ENCODE data around the gene CKMT2. TPM values are rescaled to one million over a fixed set of nuclear protein-coding genes. Genes with fewer than 3 reads are reported as not detected.
A peak's percentile ranks its signal among the peaks of the same experiment; 100 is the strongest.
"Not testable (repeated sequence)": the region's sequence is repeated elsewhere in the genome, so short reads cannot be mapped to it uniquely, and the experiment has no call there.

The CKMT2 gene
- total and polyA plus RNA-seq, 2 donors from 2014 or later = 3.7 to 55.8 TPM

DNA sequence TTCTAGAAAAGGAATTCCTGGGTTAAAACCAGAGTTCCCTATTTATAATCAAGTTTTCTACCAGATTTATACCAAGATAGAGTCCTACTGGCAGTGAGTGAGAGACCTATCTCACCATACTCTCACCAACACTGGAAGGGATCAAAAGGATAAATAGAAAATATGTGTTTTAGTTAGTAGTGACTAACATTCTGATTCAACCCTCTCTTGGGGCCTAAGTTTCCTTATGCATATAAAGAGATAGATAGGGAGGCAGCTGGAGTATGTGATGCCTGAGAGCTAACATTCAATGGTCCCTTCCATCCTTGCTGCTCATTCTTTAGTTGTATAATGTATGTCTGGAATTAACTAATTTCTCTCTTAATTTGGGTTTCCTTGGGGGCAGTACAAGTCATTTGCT is 32.0 kb downstream of the CKMT2 start:
- H3K36me3 ChIP-seq (ENCODE audit: control insufficient read depth in 2 of 3, insufficient read depth in 3 of 3, low read length in 3 of 3) = no peaks in the 10 kb centered on the region
- DNase-seq (no peak), FAIRE-seq (no peak)
- H3K9me3 ChIP-seq (ENCODE audit: control insufficient read depth in 2 of 3, insufficient read depth in 1 of 3, low read length in 3 of 3) = no peaks in the 10 kb centered on the region
- no peak overlapping the region for H3K27ac ChIP-seq (ENCODE audit: low read depth in 2 of 2, low read length in 2 of 2)
- no peak for TF ChIP-seq CTCF (IDR thresholded peaks at IDR 0.05; ENCODE audit: borderline replicate concordance, extremely low read depth, insufficient read depth)
- no peak overlapping the region for H3K9ac ChIP-seq (ENCODE audit: low read length in 3 of 3)
- no peaks in the 10 kb centered on the region for H3K4me1 ChIP-seq (ENCODE audit: control insufficient read depth in 2 of 3, insufficient read depth in 2 of 3, low read depth in 1 of 3, low read length in 3 of 3)
- intact Hi-C loops (cut with DNase I) = no loop called here
- H3K27me3 ChIP-seq (ENCODE audit: control insufficient read depth, insufficient read depth, low read length) = no peaks in the 10 kb centered on the region
- H3K4me3 ChIP-seq (ENCODE audit: low read length in 3 of 3) = no peak overlapping the region

DNA sequence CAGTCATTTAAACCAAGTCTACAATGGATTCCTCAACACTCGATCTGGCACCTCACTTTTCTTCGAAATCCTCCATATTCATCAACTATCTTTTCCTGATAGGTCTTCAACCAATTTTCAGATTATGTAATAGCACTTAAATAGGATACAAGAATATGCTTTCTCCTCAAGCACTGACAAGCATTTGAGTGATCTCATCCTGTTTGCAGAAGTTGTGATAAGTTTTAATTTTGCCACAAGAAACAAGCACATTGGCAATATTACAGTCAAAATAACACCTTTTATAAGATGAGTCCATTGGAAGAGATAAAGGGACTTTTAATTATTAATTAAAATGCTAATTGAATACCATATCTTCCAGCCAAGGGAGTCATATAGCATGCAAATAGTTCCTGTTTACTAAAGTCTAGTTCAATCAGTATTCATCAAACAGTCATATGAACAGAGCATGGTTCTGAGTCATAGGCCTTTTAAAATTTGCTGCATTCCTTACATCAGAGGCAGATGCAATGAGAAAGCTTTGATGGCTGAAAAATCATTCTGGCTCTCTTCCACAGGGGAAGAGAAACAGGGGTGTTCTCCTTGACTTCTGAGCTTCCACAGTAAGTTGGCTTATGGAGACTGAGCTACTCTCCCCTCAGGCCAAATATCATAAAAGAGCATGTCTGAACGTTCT is 35.5 kb downstream of the CKMT2 start:
- Histone ChIP-seq H3K9ac (ENCODE audit: low read length in 3 of 3) (no peak overlapping the region), H3K27ac (ENCODE audit: low read depth in 2 of 2, low read length in 2 of 2) (peak overlapping the region in 1 of 2 donors; percentile 7), H3K4me3 (ENCODE audit: low read length in 3 of 3) (no peak overlapping the region), H3K36me3 (ENCODE audit: control insufficient read depth in 2 of 3, insufficient read depth in 3 of 3, low read length in 3 of 3) (no peaks in the 10 kb centered on the region), H3K27me3 (ENCODE audit: control insufficient read depth, insufficient read depth, low read length) (no peaks in the 10 kb centered on the region), H3K4me1 (ENCODE audit: control insufficient read depth in 2 of 3, insufficient read depth in 2 of 3, low read depth in 1 of 3, low read length in 3 of 3) (no peaks in the 10 kb centered on the region), H3K9me3 (ENCODE audit: control insufficient read depth in 2 of 3, insufficient read depth in 1 of 3, low read length in 3 of 3) (peaks cover 0 to 8% (median 0%) of the 10 kb centered on the region in 3 donors)
- no peak for DNase-seq
- no peak for TF ChIP-seq CTCF (IDR thresholded peaks at IDR 0.05; ENCODE audit: borderline replicate concordance, extremely low read depth, insufficient read depth)
- intact Hi-C loops (cut with DNase I) = no loop called here
- no peak for FAIRE-seq

DNA sequence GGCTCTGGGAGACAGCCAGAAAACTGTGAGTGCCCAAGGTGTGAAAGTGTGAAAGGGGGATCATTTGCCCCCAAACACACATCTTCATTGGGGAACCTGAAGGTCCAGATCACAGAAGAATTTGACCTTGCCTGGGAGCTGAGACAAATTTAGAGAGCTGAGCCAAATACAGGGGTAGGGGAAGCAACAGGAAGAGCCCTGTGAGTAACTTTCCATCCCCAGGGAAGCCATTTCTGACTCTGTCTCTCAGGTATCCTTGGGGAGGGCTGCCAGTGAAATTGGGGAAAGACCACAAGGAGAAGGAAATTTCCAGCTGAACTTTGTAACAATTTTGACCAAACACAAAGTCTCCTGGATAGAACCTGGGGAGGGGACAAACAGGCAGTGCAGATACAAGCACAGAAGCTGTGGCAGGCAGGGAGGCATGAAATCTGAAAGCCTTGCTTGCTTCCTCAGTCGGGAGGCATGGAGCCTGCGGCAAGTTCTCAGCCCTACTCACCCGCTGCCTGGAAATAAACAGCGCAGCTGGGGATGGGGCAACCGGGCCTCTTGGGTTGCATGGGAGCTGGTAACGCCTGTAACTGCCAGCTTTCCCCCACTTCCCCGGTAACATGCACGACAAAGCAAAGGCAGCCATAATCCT is 36.8 kb downstream of the CKMT2 start:
- no peaks in the 10 kb centered on the region for H3K4me1 ChIP-seq (ENCODE audit: control insufficient read depth in 2 of 3, insufficient read depth in 2 of 3, low read depth in 1 of 3, low read length in 3 of 3)
- no peak for FAIRE-seq
- H3K9me3 ChIP-seq (ENCODE audit: control insufficient read depth in 2 of 3, insufficient read depth in 1 of 3, low read length in 3 of 3) = peaks cover 0 to 13% (median 1%) of the 10 kb centered on the region in 3 donors
- no peaks in the 10 kb centered on the region for H3K27me3 ChIP-seq (ENCODE audit: control insufficient read depth, insufficient read depth, low read length)
- no peak for DNase-seq
- no peak overlapping the region for H3K4me3 ChIP-seq (ENCODE audit: low read length in 3 of 3)
- no peaks in the 10 kb centered on the region for H3K36me3 ChIP-seq (ENCODE audit: control insufficient read depth in 2 of 3, insufficient read depth in 3 of 3, low read length in 3 of 3)
- no peak overlapping the region for H3K27ac ChIP-seq (ENCODE audit: low read depth in 2 of 2, low read length in 2 of 2)
- TF ChIP-seq CTCF (IDR thresholded peaks at IDR 0.05; ENCODE audit: borderline replicate concordance, extremely low read depth, insufficient read depth) = no peak
- intact Hi-C loops (cut with DNase I) = no loop called here
- H3K9ac ChIP-seq (ENCODE audit: low read length in 3 of 3) = no peak overlapping the region

DNA sequence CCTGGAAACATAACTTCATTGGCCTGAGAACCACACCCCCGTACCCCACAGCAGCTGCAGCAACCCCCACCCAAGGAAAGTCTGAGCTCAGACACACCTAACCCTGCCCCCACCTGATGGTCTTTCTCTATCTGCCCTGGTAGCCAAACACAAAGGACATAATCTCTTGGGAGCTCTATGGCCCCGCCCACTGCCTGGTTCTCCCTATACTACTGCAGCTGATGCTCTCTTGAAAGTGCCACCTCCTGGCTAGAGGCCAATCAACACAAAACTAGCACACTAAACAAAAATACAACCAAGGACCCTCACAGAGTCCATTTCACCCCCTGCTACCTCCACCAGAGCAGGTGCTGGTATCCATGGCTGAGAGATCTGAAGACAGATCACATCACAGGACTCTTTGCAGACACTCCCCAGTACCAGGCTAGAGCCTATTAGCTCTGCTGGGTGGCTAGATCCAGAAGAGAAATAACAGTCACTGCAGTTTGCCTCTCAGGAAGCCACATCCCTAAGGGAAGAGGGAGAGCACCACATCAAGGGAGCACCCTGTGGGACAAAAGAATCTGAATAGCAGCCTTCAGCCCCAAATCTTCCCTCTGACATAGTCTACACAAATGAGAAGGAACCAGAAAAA is 37.4 kb downstream of the CKMT2 start:
- peaks cover 0 to 17% (median 1%) of the 10 kb centered on the region in 3 donors for H3K9me3 ChIP-seq (ENCODE audit: control insufficient read depth in 2 of 3, insufficient read depth in 1 of 3, low read length in 3 of 3)
- H3K9ac ChIP-seq (ENCODE audit: low read length in 3 of 3); H3K27me3 ChIP-seq (ENCODE audit: control insufficient read depth, insufficient read depth, low read length); intact Hi-C loops (cut with DNase I); H3K36me3 ChIP-seq (ENCODE audit: control insufficient read depth in 2 of 3, insufficient read depth in 3 of 3, low read length in 3 of 3); H3K27ac ChIP-seq (ENCODE audit: low read depth in 2 of 2, low read length in 2 of 2); H3K4me1 ChIP-seq (ENCODE audit: control insufficient read depth in 2 of 3, insufficient read depth in 2 of 3, low read depth in 1 of 3, low read length in 3 of 3); DNase-seq; FAIRE-seq; H3K4me3 ChIP-seq (ENCODE audit: low read length in 3 of 3): not testable (repeated sequence)
